GM04504 (cell line): ENCODE results near the gene RASL11B.
A peak's percentile ranks its signal among the peaks of the same experiment; 100 is the strongest.

Experiments used
- DNase-seq: peaks from one replicate; pipeline ENCODE4 v3.0.0-alpha.2; 2012; ENCODE audit warnings: low read depth

The RASL11B gene

GRCh38 chr4:52843351-52843750 lies 18.8 kb upstream of the RASL11B start:
- no peak for DNase-seq

- DNase-seq: no peak
Measured at GRCh38 chr4:52843958-52844357, 18.2 kb upstream of the RASL11B start.

GRCh38 chr4:52844596-52844995 lies 17.5 kb upstream of the RASL11B start:
- DNase-seq: no peak

- no peak for DNase-seq
Measured at GRCh38 chr4:52846502-52846901, 15.6 kb upstream of the RASL11B start.

GRCh38 chr4:52848254-52848653 lies 13.9 kb upstream of the RASL11B start:
- no peak for DNase-seq

- DNase-seq: no peak
Measured at GRCh38 chr4:52850406-52851124, 11.6 kb upstream of the RASL11B start.

GRCh38 chr4:52852041-52852440 lies 10.1 kb upstream of the RASL11B start:
- DNase-seq: no peak

- DNase-seq: no peak
Measured at GRCh38 chr4:52852711-52853110, 9.4 kb upstream of the RASL11B start.

- DNase-seq: peak; percentile 54
Measured at GRCh38 chr4:52853351-52853750, 8.8 kb upstream of the RASL11B start.

- no peak for DNase-seq
Measured at GRCh38 chr4:52856801-52857200, 5.3 kb upstream of the RASL11B start.

GRCh38 chr4:52860361-52860760 lies 1.8 kb upstream of the RASL11B start:
- no peak for DNase-seq

- no peak for DNase-seq
Measured at GRCh38 chr4:52861171-52861823, 820 bp upstream of the RASL11B start.

- DNase-seq: no peak
Measured at GRCh38 chr4:52862639-52863161, 583 bp downstream of the RASL11B start.

GRCh38 chr4:52863324-52863723 lies 1.2 kb downstream of the RASL11B start:
- no peak for DNase-seq

GRCh38 chr4:52864793-52865192 lies 2.7 kb downstream of the RASL11B start:
- no peak for DNase-seq

- no peak for DNase-seq
Measured at GRCh38 chr4:52865300-52865699, 3.2 kb downstream of the RASL11B start.

GRCh38 chr4:52866734-52867133 lies 4.6 kb downstream of the RASL11B start:
- DNase-seq: no peak

GRCh38 chr4:52867163-52867562 lies 5.0 kb downstream of the RASL11B start:
- no peak for DNase-seq

- DNase-seq: no peak
Measured at GRCh38 chr4:52868133-52868532, 6.0 kb downstream of the RASL11B start.

- DNase-seq: peak; percentile 35
Measured at GRCh38 chr4:52869196-52869595, 7.1 kb downstream of the RASL11B start.

GRCh38 chr4:52869656-52870055 lies 7.5 kb downstream of the RASL11B start:
- no peak for DNase-seq

GRCh38 chr4:52870225-52870624 lies 8.1 kb downstream of the RASL11B start:
- DNase-seq: no peak

- no peak for DNase-seq
Measured at GRCh38 chr4:52873191-52873590, 11.1 kb downstream of the RASL11B start.
